ENCODE data around the gene KIRREL3.

The KIRREL3 gene

DNA sequence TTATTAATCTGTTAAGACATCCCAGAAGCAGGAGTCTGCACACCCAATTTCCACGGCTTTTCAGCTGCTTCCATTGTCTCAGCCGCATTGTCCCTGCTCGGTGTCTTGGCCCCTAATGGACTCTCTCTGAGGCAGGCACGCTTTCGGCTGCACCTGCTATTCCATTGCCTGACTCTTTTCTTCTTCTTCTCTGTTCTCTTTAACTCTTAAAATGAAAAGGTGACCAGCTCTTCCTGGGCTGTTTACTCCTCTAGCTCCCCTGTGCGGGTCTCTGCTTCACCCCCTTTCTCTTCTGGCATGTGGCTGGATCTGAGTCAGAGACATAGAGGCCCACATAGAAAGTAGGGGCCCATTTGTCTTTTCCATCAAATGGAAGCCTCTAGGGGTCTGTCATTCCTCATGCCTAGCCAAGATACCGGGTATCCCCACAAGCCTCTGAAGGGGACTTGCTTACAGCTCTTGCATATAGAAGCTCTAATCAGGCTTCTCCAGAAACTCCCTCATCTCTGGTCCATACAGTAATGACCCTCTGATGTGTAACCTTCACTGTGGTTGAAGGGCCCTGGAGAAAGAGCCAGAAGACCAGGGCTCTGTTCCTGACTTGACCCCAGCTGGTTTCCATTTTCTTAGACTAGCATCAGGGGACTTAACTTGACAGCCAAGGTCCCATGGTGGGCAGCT is 401.2 kb downstream of the KIRREL3 start:
- DNase-seq (ENCODE audit: low read depth): no peak

DNA sequence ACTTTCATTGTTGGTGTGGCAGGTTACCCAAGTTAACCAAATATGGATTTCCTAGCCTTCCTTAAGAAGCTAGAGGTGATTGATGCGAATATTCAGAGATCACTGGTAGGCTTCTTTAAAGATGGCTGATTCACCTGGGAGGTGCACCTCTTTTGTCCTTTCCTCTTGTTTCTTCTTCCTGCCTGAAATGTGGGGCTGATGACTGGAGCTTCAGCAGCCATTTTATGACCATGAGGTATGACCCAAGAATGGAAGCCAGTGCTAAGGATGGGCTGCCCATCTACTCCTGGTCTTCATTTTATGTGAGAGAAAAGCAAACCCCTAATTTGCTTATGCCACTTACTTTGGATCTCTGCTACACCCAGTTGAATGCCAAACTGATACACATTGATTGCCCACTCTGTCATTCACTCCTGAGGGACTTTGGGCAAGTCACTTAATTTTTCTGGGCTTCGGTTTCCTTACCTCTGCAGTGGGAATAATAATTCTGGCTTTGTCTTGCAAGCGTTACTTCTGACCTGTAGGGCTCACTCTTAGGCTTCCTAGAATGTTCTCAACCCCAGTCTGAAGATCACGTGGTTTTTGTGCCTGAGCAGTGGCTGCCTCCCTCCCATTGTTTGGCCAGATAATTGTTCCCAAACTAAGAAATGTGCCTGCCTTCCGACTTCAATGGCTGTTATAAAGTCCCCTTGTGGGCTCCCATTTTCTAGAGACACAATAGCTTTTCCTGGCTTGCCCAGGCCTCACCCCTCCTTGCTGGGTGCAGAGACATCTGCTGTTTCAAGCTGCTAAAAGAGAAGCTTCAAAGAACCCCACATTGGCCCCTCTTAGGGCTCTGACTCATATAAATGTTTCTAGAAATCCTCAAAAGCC is 402.0 kb downstream of the KIRREL3 start:
- no peak for DNase-seq (ENCODE audit: low read depth)

DNA sequence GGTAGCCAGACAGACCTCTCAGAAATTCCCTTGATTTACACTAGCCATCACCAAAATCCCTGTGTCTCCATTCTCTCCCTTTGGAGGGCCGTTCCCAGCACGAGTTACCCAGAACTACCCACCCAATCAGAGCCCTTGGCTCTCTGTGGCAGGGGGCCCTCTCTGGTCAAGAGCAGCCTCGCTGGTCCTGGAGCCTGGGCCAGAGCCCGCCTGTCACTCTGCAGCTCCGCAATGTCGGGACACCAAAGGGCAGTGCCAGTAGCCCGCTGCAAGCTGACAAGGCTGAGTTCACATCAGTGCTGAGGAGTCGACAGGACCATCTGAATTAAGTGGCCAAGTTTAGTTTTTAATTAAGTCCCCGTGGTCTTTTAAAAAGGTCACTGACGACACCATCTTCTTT is 403.5 kb downstream of the KIRREL3 start:
- DNase-seq (ENCODE audit: low read depth): no peak

- no peak for DNase-seq (ENCODE audit: low read depth)
Observed at GRCh38 chr11:126596474-126596873, 404.1 kb downstream of the KIRREL3 start.

DNA sequence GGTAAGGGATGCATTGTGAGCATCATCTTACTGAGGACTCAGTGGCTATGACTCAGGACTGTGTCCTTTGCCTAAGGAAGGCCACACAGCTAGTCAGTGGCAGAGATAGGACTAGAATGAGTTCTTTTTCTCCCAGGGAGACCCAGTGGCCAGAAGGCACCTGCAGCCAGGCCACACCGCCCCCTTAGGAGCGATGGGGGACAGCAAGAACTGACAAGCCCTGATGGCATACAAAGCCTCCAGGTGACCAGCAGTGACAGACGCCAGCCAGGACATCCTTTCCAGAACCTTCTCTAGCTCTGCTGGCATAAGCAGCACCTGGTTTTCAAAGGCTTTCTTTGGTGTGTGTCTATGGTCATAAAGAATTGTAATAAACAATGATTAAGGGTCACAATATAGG is 405.0 kb downstream of the KIRREL3 start:
- no peak for DNase-seq (ENCODE audit: low read depth)

DNA sequence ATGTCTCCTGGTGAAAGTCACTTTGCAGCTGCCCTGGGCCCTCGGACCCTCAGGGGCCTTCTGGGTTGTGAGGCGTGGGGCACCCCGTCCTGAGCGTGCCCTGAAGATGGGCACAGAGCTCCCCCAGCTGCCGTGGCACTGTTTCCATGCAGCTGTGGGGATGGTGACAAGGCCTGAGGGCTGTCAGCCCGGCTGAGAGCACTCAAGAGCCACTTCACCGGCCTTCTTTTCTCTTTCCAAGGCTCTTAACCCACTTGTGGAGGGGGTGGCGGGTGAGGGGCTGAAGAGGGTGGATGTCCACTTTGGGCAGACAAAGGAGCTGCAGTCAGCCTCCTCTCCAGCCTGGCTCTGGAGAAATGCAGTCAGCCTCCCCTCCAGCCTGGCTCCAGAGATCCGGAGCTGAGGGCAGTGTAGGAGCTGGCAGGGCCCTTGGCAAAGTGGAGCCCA is 405.6 kb downstream of the KIRREL3 start:
- no peak for DNase-seq (ENCODE audit: low read depth)

DNA sequence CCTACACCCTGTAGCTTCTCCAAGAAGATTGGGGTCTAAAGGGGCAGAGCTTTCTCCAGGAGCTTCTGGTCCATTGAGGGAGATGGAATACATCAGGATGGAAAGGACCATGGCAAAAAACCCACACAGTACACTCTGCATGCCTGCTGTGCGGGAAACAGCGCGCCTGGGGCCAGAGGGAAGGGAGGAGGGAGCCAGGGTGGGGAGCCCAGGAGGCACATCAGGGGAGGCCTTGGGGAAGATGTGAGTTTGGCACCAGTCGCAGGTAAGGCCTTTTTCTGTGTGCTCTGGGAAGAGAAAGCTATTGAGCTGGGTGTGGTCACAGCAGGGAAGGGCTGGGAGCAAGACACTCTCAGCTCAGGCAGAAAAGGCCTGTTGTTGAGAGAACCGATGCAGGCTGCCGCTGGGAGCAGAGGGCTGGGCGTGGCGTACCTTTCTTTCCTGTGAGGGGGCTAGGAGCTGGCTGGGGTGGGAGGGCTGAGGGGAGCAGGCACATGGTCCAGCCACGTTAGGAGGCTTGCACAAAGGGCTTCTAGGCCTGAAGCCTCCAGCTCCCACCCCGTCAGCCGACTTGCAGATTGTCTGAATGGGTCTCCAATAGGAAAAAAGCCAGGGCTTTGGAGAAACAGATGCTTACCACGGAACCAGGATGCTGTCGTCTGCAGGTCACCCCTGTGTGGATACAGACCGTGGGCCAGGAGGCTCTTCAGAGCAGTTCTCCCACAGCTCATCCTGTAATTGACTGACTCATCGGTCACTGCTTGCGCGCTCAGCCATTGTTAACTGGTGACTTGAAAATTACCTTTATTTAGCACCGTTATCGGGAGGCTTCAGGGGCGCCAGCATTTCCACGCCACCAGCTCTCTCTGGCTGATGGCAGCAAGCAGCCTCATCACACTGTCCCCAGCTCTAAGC is 407.8 kb downstream of the KIRREL3 start:
- DNase-seq (ENCODE audit: low read depth): no peak

GRCh38 chr11:126591966-126592489 is 408.5 kb downstream of the KIRREL3 start:
- DNase-seq (ENCODE audit: low read depth): no peak

DNA sequence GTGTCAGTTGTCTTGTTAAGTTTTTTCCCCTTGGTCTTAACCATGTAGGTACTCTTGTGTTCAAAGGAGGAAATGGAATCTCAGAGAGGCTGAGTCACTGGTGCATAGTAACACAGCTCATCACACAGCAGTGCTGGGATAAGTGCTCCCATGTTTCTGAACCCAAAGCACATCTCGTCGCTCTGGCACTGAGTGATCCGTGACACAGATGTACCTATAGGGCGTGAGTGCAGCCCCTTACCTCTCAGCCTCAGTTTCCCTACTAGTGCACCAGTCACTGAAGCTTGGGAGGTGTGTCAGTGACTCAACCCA is 411.1 kb downstream of the KIRREL3 start:
- DNase-seq (ENCODE audit: low read depth): no peak

DNA sequence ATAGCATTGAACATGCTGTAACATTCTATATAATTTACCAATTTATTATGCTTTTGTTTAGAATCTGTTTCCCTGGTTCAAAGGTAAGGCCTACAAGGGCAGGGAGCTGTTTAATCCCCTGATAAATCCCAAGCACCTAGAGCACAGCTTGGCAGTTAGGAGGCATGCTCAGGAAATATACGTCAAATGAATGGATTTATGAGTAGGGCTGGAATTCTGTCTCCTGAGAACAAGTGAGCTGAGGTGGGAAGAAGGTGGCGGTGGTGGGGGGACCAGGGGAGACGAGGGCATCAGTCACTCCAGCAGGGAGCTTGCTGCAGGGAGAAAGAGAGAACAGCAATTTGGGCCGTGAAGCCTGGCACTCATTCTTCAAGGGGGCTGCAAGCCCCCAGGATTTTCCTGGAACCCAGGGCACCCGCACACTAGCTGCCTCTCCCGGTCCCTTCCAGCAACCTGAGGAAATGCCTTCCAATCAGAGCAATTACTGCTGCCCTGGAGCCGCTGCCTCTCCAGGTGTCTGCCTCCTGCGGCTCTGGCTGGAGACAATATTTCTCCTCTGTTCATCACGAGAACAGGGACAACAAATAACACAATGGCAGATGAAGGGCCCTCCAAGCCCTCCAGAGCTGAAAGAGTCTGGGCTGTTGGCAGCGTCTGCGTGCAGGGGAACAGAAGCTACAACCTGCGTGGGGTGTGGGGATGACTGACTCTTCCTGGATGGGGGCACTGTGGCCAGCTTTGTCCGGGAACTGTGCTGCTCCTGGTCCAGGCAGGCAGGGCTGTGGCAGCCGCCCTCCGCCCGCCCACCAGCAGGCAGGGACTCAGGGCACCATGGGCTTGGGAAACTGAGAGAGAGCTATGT is 411.7 kb downstream of the KIRREL3 start:
- DNase-seq (ENCODE audit: low read depth): no peak

GRCh38 chr11:126587541-126587940 is 413.0 kb downstream of the KIRREL3 start:
- no peak for DNase-seq (ENCODE audit: low read depth)

GRCh38 chr11:126585774-126586491 is 414.6 kb downstream of the KIRREL3 start:
- no peak for DNase-seq (ENCODE audit: low read depth)

- DNase-seq (ENCODE audit: low read depth): no peak
Observed at GRCh38 chr11:126585388-126585773, 415.2 kb downstream of the KIRREL3 start.

DNA sequence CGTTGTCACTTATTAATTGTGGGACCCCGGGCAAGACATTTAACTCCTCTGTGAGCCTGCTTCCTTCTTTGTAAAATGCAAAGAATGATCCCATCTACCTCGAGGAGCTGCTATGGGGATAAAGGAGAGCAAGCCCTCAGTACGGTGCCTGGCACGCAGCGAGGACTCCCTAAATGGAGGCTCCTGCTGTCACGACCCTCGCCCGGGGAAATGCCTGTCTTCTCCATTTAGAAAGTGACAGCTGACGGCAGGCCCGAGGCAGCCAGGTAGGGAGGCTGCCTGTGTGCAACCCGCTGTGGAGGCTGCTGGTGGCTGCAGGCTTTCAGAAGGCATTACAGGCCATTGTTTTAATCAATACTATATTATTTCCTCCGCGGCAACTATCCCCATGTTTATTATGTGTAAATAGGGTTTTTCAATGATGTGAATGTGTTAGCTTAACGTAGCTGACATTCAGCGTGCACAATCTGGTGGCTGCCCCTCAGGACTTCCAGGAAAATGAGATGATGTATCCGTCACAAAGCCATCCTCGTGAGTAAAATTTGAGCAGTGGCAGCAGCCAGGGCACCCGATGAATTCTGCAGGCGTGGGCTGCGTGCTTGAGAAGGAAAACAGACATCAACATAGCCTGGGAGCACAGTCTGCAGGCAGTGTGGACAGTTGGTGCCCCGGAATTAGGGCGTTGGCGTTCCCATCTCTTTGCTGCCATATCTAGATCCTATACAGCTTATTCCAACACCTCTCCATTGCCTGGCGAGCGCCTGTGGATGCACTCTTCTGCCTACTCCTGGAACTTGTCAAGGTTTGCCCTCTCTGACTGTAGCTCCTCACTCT is 416.8 kb downstream of the KIRREL3 start:
- DNase-seq (ENCODE audit: low read depth): no peak

- DNase-seq (ENCODE audit: low read depth): no peak
Observed at GRCh38 chr11:126583101-126583500, 417.5 kb downstream of the KIRREL3 start.

DNA sequence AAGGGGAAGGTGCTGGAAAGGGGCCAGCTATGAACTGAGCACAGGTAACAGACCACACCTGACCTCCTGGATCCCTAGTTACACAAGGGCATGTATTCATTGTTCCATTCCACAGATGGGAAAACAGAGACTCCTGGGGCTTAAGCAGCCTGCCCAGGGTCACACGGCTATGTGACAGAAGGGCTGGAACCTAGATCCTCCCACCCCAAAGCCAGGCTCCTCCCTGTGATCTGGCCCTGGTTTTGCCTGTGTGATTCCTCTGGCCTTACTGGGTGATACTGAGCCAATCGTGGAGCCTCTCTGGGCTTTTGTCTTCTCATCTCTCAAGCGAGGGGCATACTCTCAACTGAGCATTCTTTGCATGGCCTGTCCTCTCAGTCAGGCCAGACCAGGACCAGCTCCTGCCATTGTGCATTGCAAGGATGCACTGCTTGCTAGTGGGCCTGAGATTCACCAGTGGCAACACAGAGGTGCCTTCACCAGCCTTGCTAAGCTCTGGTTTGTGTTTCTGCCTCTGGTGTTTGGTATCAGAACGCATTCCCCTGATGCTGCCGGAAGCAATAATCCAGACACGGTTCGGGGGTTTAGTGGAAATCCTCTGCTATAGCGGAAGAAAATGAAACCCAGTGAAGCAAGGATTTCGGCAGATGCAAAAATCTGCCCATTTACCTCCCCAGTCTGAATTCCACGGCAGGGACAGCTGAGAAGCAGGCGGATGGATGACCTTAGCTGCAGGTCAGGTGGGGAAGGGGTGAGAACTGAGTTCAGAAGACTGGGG is 418.5 kb downstream of the KIRREL3 start:
- no peak for DNase-seq (ENCODE audit: low read depth)

GRCh38 chr11:126578426-126578825 is 422.1 kb downstream of the KIRREL3 start:
- no peak for DNase-seq (ENCODE audit: low read depth)

DNA sequence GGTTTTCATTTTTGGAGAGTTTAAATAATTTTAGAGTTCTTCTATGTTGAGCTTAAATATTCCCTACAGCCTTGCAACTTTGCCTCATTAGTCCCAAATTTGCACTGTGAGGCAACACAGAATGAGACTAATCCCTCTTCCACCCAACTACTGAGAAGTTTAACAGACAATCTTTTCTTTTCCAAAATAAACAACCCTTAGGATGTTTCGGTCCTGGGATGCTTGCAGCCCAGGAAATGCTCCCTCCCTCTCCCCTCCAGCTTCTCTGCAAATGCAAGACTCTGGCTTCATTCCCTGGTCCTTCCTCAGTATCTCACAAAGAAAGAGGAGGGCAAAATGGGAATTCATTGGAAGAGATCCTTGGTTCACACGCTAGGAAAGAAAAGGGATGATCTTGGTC is 422.5 kb downstream of the KIRREL3 start:
- DNase-seq (ENCODE audit: low read depth): no peak

- DNase-seq (ENCODE audit: low read depth): no peak
Observed at GRCh38 chr11:126575849-126576248, 424.7 kb downstream of the KIRREL3 start.

All from stimulated activated CD8-positive, alpha-beta memory T cell treated with anti-CD3 and anti-CD28 coated beads, Interleukin-15, amount 100 ng/mL, for 24 hours (primary cell).